SK-N-SH treated with all-trans-retinoic acid at 6 μM for 48 hours (cell line): ENCODE results near the gene PPP2R3B.
"Not testable (repeated sequence)": the region's sequence is repeated elsewhere in the genome, so short reads cannot be mapped to it uniquely, and the experiment has no call there.

Experiments used
- ATAC-seq: fragments of 200-7000 bp; cut with Tn5 transposase; 3 replicates; pipeline ENCODE4 v1.9.1; 2020; ENCODE audit warnings: mild to moderate bottlenecking, moderate library complexity
- ARNTL ChIP-seq: fragments of 450-650 bp; formaldehyde crosslinking; IDR thresholded peaks from 2 replicates; pipeline ENCODE4 v1.5.0; 2020; ENCODE audit warnings: low read depth, mild to moderate bottlenecking, moderate library complexity, borderline replicate concordance
- BACH2 ChIP-seq: fragments of 250-450 bp; sonication (Bioruptor Pico); IDR thresholded peaks from 2 replicates; pipeline ENCODE4 v1.9.0; 2021; ENCODE audit warnings: mild to moderate bottlenecking, borderline replicate concordance
- CREB5 ChIP-seq: fragments of 250-450 bp; sonication (Bioruptor Pico); IDR thresholded peaks from 2 replicates; pipeline ENCODE4 v1.5.1; 2020; ENCODE audit warnings: low read depth, mild to moderate bottlenecking, moderate library complexity
- CSDC2 ChIP-seq: fragments of 250-450 bp; sonication (Bioruptor Pico); IDR thresholded peaks from 2 replicates; pipeline ENCODE4 v1.5.0; 2020; ENCODE audit warnings: mild to moderate bottlenecking, moderate library complexity
- CSRNP3 ChIP-seq: fragments of 250-450 bp; sonication (Bioruptor Pico); IDR thresholded peaks from 2 replicates; pipeline ENCODE4 v1.5.1; 2021; ENCODE audit warnings: mild to moderate bottlenecking, moderate library complexity
- ESRRG ChIP-seq: fragments of 250-450 bp; sonication (Bioruptor Pico); IDR thresholded peaks from 2 replicates; pipeline ENCODE4 v1.6.1; 2021; ENCODE audit warnings: mild to moderate bottlenecking
- ISL1 ChIP-seq: fragments of 250-450 bp; sonication (Bioruptor Pico); IDR thresholded peaks from 2 replicates; pipeline ENCODE4 v2.1.2; 2022; ENCODE audit warnings: mild to moderate bottlenecking, moderate library complexity
- OSR1 ChIP-seq: fragments of 250-450 bp; sonication (Bioruptor Pico); IDR thresholded peaks from 2 replicates; pipeline ENCODE4 v1.8.0; 2022; ENCODE audit warnings: moderate library complexity, mild to moderate bottlenecking, inconsistent platforms
- PATZ1 ChIP-seq: fragments of 250-450 bp; sonication (Bioruptor Pico); IDR thresholded peaks from 2 replicates; pipeline ENCODE4 v1.8.0; 2020; ENCODE audit warnings: mild to moderate bottlenecking, moderate library complexity, borderline replicate concordance
- POU6F1 ChIP-seq: fragments of 250-450 bp; sonication (Bioruptor Pico); IDR thresholded peaks from 2 replicates; pipeline ENCODE4 v1.8.0; 2021; ENCODE audit warnings: low read depth, mild to moderate bottlenecking, moderate library complexity, borderline replicate concordance
- PPARA ChIP-seq: fragments of 250-450 bp; sonication (Bioruptor Pico); IDR thresholded peaks from 2 replicates; pipeline ENCODE4 v1.5.0; 2020; ENCODE audit warnings: mild to moderate bottlenecking, borderline replicate concordance
- RARB ChIP-seq: fragments of 250-450 bp; sonication (Bioruptor Pico); IDR thresholded peaks from 2 replicates; pipeline ENCODE4 v1.8.0; 2021; ENCODE audit warnings: mild to moderate bottlenecking, moderate library complexity
- TCF4 ChIP-seq: fragments of 250-450 bp; sonication (Bioruptor Pico); IDR thresholded peaks from 2 replicates; pipeline ENCODE4 v1.8.0; 2021; ENCODE audit warnings: mild to moderate bottlenecking, moderate library complexity, borderline replicate concordance
- TOX ChIP-seq: fragments of 250-450 bp; sonication (Bioruptor Pico); IDR thresholded peaks from 2 replicates; pipeline ENCODE4 v1.8.0; 2021; ENCODE audit warnings: mild to moderate bottlenecking, moderate library complexity, borderline replicate concordance
- TSHZ2 ChIP-seq: fragments of 250-450 bp; sonication (Bioruptor Pico); IDR thresholded peaks from 2 replicates; pipeline ENCODE4 v1.5.0; 2020; ENCODE audit warnings: mild to moderate bottlenecking, moderate library complexity
- ZC3H10 ChIP-seq: fragments of 250-450 bp; sonication (Bioruptor Pico); IDR thresholded peaks from 2 replicates; pipeline ENCODE4 v1.5.1; 2021; ENCODE audit warnings: mild to moderate bottlenecking, moderate library complexity
- ZFP3 ChIP-seq: fragments of 250-450 bp; sonication (Bioruptor Pico); IDR thresholded peaks from 2 replicates; pipeline ENCODE4 v1.5.0; 2020; ENCODE audit warnings: mild to moderate bottlenecking, moderate library complexity
- ZFP30 ChIP-seq: fragments of 450-650 bp; formaldehyde crosslinking; IDR thresholded peaks from 2 replicates; pipeline ENCODE4 v1.5.0; 2022; ENCODE audit warnings: mild to moderate bottlenecking, moderate library complexity
- ZNF8 ChIP-seq: fragments of 450-650 bp; formaldehyde crosslinking; IDR thresholded peaks from 2 replicates; pipeline ENCODE4 v1.5.0; 2020; ENCODE audit warnings: mild to moderate bottlenecking, moderate library complexity

Gene PPP2R3B

GRCh38 chrX:418927-419729, 32.4 kb upstream of the PPP2R3B start:
- TF ChIP-seq ZFP3 (CRISPR knock-in tag) (no peak), ISL1 (CRISPR knock-in tag) (no peak), POU6F1 (CRISPR knock-in tag) (no peak)
- ATAC-seq: no peak

GRCh38 chrX:415498-415897, 28.8 kb upstream of the PPP2R3B start:
- ATAC-seq: not testable (repeated sequence)

- TF ChIP-seq ISL1 (CRISPR knock-in tag): no peak
- peak; percentile 71 for ATAC-seq
Observed at GRCh38 chrX:413322-414201, 26.9 kb upstream of the PPP2R3B start.

GRCh38 chrX:410296-410695, 23.6 kb upstream of the PPP2R3B start:
- TF ChIP-seq CSRNP3 (CRISPR knock-in tag) (no peak), BACH2 (no peak), ZNF8 (CRISPR knock-in tag) (no peak), CREB5 (CRISPR knock-in tag) (no peak), PATZ1 (CRISPR knock-in tag) (no peak), ZC3H10 (CRISPR knock-in tag) (no peak), ZFP3 (CRISPR knock-in tag) (no peak), ISL1 (CRISPR knock-in tag) (no peak), POU6F1 (CRISPR knock-in tag) (no peak), ARNTL (CRISPR knock-in tag) (no peak), ESRRG (no peak), PPARA (CRISPR knock-in tag) (no peak), CSDC2 (no peak), TSHZ2 (CRISPR knock-in tag) (no peak), TCF4 (no peak), OSR1 (no peak), RARB (CRISPR knock-in tag) (no peak), TOX (no peak), ZFP30 (CRISPR knock-in tag) (no peak)
- no peak for ATAC-seq
